ENCODE data around the gene IER5L.

IER5L gene

DNA sequence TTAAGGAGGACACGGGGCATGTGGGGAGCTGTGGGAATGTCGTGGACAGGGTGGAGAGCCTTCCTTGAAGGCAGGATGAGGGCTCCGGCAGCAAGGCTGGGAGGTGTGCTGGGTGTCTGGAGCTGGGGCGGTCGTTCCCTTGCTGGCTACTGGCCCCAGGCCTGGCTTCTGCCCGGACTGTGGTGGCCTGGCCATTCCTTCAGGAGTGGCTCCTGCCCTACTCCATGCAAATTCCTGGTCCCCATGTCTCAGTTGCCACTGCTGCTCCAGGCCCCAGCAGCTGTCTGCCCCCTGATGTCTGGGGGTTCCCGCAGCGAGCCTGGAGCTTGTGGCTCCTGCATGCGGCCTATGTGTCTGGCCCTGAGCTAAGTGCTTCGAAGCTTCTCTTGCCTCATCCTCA is 21.9 kb downstream of the IER5L start:
- no peaks in the 10 kb centered on the region for H3K36me3 ChIP-seq (ENCODE audit: insufficient read depth, low read length)
- TF ChIP-seq EZH2phosphoT487 (IDR thresholded peaks at IDR 0.05; ENCODE audit: borderline replicate concordance): no peak
- TF ChIP-seq, protein P1, sequence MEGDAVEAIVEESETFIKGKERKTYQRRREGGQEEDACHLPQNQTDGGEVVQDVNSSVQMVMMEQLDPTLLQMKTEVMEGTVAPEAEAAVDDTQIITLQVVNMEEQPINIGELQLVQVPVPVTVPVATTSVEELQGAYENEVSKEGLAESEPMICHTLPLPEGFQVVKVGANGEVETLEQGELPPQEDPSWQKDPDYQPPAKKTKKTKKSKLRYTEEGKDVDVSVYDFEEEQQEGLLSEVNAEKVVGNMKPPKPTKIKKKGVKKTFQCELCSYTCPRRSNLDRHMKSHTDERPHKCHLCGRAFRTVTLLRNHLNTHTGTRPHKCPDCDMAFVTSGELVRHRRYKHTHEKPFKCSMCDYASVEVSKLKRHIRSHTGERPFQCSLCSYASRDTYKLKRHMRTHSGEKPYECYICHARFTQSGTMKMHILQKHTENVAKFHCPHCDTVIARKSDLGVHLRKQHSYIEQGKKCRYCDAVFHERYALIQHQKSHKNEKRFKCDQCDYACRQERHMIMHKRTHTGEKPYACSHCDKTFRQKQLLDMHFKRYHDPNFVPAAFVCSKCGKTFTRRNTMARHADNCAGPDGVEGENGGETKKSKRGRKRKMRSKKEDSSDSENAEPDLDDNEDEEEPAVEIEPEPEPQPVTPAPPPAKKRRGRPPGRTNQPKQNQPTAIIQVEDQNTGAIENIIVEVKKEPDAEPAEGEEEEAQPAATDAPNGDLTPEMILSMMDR (conservative IDR thresholded peaks at IDR 0.05; ENCODE audit: low read length): no peak

DNA sequence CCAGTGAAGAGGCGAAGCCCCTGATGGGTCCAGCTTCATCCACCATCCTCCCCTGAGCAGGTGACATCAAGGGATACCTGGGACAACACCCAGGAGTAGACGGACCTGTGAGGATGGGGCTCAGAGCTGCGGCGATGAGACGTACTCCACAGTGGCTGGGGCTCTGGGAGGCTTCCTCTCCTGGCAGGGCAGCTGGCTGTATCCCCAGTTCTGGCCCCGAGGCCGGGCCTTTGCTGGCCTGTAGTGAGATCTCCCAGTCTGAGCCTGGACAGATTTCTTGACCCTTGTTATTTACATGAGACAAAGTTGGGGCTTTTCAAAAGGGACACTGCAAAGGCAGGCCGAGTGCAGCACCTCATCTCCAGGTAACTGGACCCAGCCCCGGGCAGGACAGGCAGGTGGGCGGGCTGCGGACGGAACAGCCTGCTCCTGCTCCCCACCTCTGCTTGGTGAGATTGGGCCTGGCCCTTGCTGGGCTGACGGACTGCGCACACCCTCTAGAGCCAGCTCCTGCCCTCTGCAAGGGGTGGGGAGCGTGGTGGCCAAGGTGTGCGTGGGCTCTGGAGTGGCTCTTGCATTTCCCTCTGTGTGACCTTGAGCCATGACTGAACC is 23.1 kb downstream of the IER5L start:
- H3K4me3 ChIP-seq (ENCODE audit: low read length, poor library complexity, severe bottlenecking): no peak overlapping the region
- H3K4me1 ChIP-seq (ENCODE audit: insufficient read depth, low read length, poor library complexity, severe bottlenecking): no peaks in the 10 kb centered on the region
- no peak overlapping the region for H3K9ac ChIP-seq (ENCODE audit: low read depth, low read length, poor library complexity, severe bottlenecking)
- no peaks in the 10 kb centered on the region for H3K27me3 ChIP-seq (ENCODE audit: insufficient read depth, low read length, poor library complexity, severe bottlenecking)
- H3K79me2 ChIP-seq (ENCODE audit: insufficient read depth, low read length): no peaks in the 10 kb centered on the region
- no peak overlapping the region for H3K4me2 ChIP-seq (ENCODE audit: low read depth, low read length, poor library complexity, severe bottlenecking)
- H3K9me2 ChIP-seq (replicated peaks; ENCODE audit: low read depth, low read length): no peaks in the 10 kb centered on the region
- H3K9me3 ChIP-seq (ENCODE audit: insufficient read depth, low read depth, low read length): no peaks in the 10 kb centered on the region
- no peaks in the 10 kb centered on the region for H4K20me1 ChIP-seq (ENCODE audit: insufficient read depth, low read length, poor library complexity, severe bottlenecking)
- H3F3A ChIP-seq (ENCODE audit: low read depth): no peaks in the 10 kb centered on the region
- H2AFZ ChIP-seq (ENCODE audit: low read length): no peak overlapping the region
- H3K36me3 ChIP-seq (ENCODE audit: insufficient read depth, low read length): no peaks in the 10 kb centered on the region
- no peak for TF ChIP-seq EZH2phosphoT487 (IDR thresholded peaks at IDR 0.05; ENCODE audit: borderline replicate concordance)
- TF ChIP-seq, protein P1 (conservative IDR thresholded peaks at IDR 0.05; ENCODE audit: low read length): no peak

More for the DNA sequence above, 21.9 kb downstream of the IER5L start:
- no peaks in the 10 kb centered on the region for H3K4me1 ChIP-seq (ENCODE audit: insufficient read depth, low read length, poor library complexity, severe bottlenecking)
- H3K79me2 ChIP-seq (ENCODE audit: insufficient read depth, low read length): no peaks in the 10 kb centered on the region
- no peak overlapping the region for H3K9ac ChIP-seq (ENCODE audit: low read depth, low read length, poor library complexity, severe bottlenecking)
- H2AFZ ChIP-seq (ENCODE audit: low read length): no peak overlapping the region
- H3K9me3 ChIP-seq (ENCODE audit: insufficient read depth, low read depth, low read length): no peaks in the 10 kb centered on the region
- no peaks in the 10 kb centered on the region for H3F3A ChIP-seq (ENCODE audit: low read depth)
- H3K4me2 ChIP-seq (ENCODE audit: low read depth, low read length, poor library complexity, severe bottlenecking): no peak overlapping the region
- H3K27me3 ChIP-seq (ENCODE audit: insufficient read depth, low read length, poor library complexity, severe bottlenecking): no peaks in the 10 kb centered on the region
- H4K20me1 ChIP-seq (ENCODE audit: insufficient read depth, low read length, poor library complexity, severe bottlenecking): no peaks in the 10 kb centered on the region
- no peaks in the 10 kb centered on the region for H3K9me2 ChIP-seq (replicated peaks; ENCODE audit: low read depth, low read length)
- H3K4me3 ChIP-seq (ENCODE audit: low read length, poor library complexity, severe bottlenecking): no peak overlapping the region

DNA sequence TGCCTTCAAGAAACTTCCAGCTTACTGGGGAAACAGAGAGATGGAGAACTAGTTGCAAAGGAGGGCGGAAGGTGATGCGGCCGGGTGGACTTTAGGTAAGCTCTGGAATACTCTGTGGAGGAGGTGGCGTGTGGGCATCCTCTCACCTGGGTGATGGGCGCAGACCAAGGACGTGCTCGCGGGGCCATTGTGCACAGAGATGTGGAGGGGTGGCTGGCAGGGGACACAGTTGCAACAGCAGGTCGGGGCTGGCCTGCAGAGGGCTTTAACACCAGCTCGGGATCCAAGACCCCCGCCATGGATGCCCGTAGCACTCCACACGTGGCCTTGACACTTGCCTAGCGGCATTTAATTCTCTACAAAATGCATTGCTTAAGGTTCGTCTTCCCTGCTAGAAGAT is 26.6 kb downstream of the IER5L start:
- no peaks in the 10 kb centered on the region for H3K9me2 ChIP-seq (replicated peaks; ENCODE audit: low read depth, low read length)
- H4K20me1 ChIP-seq (ENCODE audit: insufficient read depth, low read length, poor library complexity, severe bottlenecking): no peaks in the 10 kb centered on the region
- H3K9ac ChIP-seq (ENCODE audit: low read depth, low read length, poor library complexity, severe bottlenecking): no peak overlapping the region
- H3K27me3 ChIP-seq (ENCODE audit: insufficient read depth, low read length, poor library complexity, severe bottlenecking): no peaks in the 10 kb centered on the region
- H3F3A ChIP-seq (ENCODE audit: low read depth): no peaks in the 10 kb centered on the region
- H3K4me1 ChIP-seq (ENCODE audit: insufficient read depth, low read length, poor library complexity, severe bottlenecking): no peaks in the 10 kb centered on the region
- H2AFZ ChIP-seq (ENCODE audit: low read length): no peak overlapping the region
- no peak overlapping the region for H3K4me2 ChIP-seq (ENCODE audit: low read depth, low read length, poor library complexity, severe bottlenecking)
- TF ChIP-seq, protein P1 (conservative IDR thresholded peaks at IDR 0.05; ENCODE audit: low read length): no peak
- TF ChIP-seq EZH2phosphoT487 (IDR thresholded peaks at IDR 0.05; ENCODE audit: borderline replicate concordance): no peak
- no peaks in the 10 kb centered on the region; the same call in 1 of the 2 replicates for H3K36me3 ChIP-seq (ENCODE audit: insufficient read depth, low read length)
- no peak overlapping the region for H3K4me3 ChIP-seq (ENCODE audit: low read length, poor library complexity, severe bottlenecking)
- H3K9me3 ChIP-seq (ENCODE audit: insufficient read depth, low read depth, low read length): no peaks in the 10 kb centered on the region
- no peaks in the 10 kb centered on the region for H3K79me2 ChIP-seq (ENCODE audit: insufficient read depth, low read length)

Data from Loucy (cell line).